ENCODE data around the gene SMIM44.

Gene SMIM44

DNA sequence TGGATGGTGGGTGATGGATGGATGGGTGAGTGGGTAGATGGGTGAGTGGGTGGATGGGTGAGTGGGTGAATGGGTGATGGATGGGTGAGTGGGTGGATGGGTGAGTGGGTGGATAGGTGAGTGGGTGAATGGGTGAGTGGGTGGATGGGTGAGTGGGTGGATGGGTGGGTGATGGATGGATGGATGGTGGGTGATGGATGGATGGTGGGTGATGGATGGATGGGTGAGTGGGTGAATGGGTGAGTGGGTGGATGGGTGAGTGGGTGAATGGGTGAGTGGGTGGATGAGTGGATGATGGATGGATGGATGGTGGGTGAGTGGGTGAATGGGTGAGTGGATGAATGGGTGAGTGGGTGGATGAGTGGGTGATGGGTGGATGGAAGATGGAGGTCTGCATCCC is 5.7 kb downstream of the SMIM44 start:
- DNase-seq (ENCODE audit: low spot score) = no peak

DNA sequence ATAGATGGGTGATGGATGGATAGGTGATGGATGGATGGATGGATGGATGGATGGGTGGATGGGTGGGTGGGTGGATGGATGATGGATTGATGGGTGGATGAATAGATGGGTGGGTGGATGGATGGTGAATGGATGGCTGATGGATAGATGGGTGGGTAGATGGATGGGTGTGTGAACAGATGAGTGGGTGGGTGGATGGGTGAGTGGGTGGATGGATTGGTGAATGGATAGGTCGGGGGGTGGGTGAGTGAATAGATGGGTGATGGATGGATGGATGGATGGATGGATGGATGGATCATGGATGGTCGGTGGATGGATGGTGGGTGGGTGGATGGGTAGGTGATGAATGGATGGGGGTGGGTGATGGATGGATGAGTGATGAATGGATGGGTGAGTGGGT is 6.4 kb downstream of the SMIM44 start:
- no peak for DNase-seq (ENCODE audit: low spot score)

DNA sequence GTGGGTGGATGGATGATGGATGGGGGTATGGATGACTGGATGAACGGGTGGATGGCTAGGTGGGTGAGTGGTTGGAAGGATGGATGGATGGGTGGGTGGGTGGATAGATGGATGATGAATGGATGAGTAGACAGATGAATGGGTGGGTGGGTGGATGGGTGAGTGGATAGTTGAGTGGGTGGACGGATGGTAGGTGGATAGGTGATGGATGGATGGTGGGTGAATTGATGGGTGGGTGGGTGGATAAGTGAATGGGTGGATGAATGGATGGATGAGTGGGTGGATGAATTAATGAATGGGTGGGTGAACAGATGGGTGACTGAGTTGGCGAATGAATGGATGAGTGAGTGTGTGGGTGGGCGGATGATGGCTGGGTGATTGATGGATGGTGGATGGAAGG is 7.8 kb downstream of the SMIM44 start:
- DNase-seq (ENCODE audit: low spot score) = no peak

DNA sequence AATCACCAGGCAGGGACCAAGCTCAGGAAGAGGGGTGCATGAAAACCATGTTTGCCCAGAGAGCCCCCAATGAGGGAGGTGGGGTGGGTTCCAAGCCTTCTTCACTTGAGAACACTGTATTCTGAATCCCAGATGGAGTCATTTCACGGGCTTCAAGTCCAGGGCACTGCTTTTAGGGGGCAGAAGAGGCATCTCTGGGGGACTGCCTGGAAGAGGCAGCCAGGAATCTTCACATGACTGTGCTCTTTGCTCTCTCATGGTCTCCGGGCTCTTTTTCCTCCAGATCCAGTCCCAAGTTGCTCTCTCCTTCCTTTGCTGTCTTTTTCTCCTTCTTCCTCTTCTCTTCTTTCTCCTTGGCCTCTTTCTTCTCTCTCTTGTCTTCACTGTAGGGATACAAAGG is 8.6 kb downstream of the SMIM44 start:
- DNase-seq (ENCODE audit: low spot score) = no peak

DNA sequence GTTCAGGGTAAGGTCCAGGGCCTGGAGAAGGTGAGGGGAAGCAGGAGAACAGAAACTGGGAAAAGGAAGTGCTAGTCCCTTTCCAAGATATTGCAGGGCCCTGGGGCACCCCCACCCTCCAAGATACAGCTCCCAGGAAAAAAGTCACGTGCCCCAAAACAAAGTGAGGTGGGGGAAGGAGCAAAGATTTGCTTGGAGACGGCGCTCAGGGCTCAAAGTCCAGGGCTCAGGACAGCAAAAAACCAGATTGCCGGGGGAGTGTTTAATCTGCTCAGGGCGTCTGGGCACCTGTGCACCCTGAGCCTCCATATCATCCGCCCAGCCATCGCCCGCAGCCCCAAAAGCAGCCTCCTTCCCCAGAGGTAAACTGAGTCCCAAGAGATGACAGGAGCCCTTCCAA is 9.2 kb downstream of the SMIM44 start:
- no peak for DNase-seq (ENCODE audit: low spot score)

DNA sequence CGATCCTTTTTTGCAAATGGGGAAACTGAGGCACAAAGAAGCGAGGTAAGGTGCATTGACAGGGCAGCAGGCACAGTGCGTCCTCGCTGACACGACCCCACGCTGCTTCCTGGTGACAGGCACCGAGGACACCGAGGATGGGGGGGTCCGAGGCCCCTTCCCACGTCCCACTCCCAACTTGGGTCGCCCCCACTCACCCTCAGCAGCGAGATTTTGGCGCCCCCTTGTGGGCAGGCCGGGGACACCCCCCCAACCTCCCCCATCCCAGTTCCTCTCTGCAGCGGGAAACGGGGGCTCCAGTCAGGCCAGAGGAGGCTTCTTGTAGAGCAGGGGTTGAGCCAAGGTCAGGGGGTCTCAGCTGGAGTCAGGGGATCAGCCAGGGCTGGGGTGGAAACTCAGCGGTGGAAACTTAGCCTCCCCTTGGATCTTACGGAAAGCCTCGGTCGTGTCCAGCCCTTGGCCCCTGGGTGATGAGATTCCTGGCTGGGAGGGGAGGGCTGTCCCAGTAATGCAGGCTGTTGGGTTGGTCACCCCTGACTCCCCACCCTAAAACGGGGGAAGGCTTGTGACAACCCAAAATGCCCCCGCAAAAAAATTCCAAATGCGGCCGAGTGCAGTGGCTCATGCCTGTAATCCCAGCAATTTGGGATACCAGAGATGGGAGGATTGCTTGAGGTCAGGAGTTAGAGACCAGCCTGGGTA is 11.1 kb downstream of the SMIM44 start:
- peak; percentile 40 for DNase-seq (ENCODE audit: low spot score)

DNA sequence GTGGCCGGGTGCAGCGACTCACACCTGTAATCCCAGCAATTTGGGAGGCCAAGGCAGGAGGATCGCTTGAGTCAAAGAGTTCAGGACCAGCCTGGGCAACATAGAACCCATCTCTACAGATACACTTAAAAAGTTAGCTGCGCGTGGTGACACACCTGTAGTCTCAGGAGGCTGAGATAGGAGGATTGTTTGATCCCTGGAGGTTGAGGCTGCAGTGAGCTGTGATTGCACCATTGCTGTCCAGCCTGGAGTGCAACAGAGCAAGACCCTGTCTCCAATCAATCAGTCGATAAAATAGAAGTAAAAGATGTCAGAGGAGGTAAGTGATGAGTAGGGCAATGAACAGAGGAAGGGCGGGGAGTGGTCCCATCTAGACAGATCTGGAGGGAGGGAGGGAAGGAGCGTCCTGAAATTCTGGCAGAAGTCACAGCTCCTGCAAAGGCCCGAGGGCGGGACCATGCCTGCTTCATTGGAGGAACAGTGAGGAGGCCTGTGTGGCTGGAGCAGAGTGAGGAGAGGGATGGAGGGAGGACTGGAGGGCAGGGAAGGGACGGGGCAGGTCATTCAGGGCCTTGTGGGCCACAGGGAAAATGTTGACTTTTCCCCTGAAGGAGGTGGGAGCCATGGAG is 12.6 kb downstream of the SMIM44 start:
- no peak for DNase-seq (ENCODE audit: low spot score)

DNA sequence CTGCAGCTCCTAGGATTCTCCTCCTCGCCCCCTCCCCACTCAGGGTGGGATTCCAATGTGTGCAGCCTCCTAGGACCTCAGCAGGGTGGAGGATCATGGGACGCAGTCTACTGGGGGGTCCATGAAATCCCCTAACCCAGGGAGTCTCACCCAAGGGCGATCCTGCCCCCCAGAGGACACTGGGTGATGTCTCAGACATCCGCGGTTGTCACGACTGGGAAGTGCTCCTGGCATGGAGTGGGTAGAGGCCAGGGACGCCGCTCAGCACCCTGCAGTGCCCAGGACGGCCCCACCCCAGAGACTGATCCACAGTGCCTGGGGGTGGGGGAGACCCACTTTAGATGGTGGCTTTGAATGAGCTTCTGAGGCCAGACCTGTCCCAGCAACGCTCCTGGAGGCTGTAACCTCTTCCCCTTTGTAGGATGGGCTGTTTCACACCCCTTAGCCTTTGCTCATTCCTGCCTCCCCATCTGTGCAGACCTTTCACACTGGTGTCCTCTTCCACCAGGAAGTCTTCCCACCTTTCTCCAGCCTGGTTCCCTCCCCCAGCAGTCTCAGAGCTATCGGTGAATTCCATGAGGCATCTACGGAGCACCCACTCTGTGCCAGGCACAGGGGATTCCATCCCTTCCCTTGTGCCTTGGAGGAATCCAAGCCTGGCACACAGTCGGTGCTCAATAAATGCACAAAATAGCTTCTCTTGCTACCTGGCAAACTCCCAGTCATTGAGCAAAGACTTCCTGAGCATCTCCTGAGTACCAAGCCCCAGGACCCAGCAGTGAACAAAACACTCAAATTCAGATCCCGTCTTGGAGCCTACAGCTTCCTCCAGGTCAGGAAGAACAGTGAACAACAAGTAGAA is 13.4 kb downstream of the SMIM44 start:
- no peak for DNase-seq (ENCODE audit: low spot score)

DNA sequence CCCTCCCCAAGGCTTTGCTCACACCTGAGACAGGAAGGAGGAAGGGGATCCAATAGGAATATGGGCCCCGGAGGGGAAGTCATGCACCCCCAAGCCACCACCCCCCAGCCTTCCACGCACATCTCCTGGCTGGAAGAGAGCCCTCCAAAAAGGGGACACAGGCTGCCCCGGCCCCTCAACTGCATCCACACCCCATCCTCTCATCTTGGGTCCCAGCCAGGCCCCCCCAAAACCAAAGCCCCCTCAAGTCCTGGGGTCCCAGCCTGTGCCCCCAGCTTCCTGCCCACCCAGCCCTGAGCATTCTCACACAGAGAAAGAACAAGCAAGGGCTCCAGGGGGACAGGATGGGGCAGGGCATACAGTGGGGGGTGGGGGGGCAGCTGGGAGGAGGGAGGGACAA is 15.0 kb downstream of the SMIM44 start:
- no peak for DNase-seq (ENCODE audit: low spot score)

DNA sequence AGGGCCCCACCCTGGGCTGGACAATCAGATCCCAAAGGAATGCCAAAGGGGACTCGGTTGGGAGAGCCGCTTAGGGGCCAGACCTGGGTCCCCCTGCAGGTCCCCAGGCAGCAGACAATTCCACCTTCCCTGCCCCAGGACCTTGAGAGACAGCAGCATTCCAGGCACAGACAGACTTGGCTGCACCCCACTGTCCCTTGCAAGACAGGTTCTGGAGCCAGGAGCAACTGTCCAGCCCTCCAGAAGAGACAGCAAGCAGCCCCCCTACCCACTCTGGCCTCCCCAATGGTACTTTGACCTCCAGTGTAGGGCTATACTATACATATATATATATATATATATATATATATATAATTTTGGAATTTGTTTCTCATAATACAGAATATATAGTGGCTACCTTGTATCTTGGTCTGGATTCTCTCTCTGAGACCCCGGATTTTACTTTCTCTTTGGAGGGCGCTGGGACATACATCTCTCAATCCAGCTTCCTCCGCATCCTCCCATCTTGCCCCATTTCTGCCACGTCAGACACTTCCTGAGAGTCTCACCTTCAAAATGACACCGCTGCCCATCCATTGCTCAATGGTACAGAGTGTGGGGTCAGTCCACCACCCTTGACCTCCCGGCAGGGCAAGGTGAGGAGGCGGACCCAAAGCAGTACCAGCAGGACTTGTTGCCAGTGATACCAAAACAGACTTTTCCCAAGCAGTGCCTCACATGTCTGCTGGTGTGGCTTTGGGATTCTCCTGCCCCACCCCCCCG is 15.6 kb downstream of the SMIM44 start:
- no peak for DNase-seq (ENCODE audit: low spot score)

DNA sequence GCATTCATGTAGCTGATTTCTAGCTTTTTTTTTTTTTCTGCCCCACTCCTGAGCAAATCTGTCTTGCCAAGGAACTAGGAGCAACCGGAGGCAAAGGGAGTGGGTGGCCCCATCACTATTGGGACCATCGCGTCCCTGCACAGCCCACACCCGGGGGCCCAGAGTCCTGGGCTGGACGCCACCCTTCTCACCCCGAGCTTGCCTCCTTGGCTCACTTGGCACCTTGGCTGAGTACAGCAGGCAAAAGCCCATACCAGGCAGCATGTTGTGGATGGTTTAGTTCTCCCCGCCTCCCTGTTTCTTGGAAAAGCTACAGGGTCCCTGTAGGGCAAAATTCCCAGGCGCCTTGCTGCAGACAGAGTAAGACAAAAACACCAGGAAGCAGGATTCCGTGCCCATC is 16.6 kb downstream of the SMIM44 start:
- DNase-seq (ENCODE audit: low spot score) = no peak

DNA sequence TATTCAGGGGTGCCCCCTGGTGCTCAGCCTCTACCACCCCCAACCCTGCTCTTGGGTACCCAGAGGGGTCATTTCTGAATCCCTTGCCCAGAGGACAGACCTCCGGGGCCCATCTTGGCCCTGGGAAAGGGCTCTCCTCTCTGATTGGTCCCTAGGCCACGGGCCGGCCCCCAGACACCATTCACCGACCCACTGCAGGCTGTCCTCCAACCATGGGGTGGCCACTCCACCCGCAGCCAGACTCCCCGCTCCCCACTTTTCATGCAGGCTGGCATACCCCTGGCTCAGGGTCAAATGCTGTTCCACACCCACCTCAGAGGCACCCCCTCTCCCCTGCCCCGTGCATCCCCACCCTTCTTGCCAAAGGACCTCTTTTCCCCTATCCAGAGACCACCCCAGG is 17.7 kb downstream of the SMIM44 start:
- DNase-seq (ENCODE audit: low spot score) = no peak

DNA sequence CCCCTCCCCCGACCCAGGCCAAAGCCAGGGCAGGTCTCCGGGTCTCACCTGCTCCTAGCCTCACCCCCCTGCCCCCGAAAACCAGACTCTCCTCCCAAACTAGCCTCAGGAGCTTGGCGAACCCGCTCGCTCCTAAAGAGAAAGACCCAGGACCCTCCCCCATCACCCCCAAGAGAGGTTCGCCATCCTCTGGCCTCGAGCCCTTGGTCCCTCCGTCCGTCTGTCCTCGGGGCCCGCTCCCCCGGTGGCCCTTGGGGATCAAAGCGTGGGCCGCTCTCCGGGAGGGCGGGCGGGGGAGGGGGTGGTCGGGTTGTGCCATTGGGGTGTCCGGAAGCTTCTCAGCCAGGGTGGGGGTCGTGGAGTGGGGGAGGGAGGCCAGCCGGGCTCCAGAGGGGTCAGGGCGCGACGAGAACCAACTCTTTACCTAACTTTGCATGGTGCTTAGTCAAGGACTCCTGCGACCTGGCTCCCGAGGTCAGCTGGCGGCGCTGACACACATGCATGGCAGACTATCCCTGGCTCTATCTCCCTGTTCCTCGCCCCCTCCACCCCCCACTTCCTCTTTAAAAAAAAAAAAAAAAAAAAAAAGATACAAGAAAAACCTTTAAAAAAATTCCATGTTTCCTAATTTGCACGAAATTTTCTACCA is 18.5 kb downstream of the SMIM44 start:
- DNase-seq (ENCODE audit: low spot score) = no peak

DNA sequence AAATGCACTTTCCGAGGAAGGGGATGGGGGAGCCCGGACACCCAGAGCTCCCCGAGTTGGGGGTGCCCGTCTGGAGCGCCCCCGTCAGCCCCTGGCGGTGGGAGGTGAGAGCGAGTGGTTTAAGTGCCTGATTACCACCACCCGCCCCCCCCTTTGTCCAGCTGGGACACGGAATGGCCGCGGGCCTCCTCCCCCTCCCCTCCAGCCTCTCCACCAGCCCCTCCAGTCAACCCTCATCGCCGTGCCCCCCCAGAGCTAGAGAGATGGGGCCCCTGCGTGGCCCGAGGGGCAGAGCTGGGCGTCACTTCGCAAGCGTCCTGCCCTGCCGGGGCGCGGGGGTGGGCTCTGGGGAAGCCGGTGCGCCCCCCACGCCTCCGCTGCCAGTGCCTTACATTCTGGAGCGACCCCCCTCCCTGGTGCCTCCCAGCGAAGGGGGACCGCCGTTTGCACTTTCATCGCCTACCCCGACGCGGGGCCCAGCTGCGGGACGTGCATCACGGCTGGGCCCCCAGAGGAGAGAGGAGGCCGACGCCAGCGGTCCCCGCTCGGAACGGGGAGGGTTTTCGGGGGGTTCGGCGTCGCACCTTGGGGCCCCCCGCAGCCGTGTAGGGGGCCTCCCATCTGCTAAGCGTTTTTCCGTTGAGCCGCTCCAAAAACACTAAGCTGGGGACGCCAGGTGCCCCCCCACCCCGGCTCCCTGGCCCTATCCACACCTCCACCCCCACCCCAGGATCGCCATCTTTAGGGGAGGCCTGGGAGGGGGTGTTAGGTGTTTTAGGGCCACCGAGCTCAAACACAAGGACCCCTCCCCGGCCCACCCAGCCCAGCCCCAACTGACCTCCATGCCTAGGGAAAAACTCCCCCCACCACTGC is 19.3 kb downstream of the SMIM44 start:
- DNase-seq (ENCODE audit: low spot score) = no peak

DNA sequence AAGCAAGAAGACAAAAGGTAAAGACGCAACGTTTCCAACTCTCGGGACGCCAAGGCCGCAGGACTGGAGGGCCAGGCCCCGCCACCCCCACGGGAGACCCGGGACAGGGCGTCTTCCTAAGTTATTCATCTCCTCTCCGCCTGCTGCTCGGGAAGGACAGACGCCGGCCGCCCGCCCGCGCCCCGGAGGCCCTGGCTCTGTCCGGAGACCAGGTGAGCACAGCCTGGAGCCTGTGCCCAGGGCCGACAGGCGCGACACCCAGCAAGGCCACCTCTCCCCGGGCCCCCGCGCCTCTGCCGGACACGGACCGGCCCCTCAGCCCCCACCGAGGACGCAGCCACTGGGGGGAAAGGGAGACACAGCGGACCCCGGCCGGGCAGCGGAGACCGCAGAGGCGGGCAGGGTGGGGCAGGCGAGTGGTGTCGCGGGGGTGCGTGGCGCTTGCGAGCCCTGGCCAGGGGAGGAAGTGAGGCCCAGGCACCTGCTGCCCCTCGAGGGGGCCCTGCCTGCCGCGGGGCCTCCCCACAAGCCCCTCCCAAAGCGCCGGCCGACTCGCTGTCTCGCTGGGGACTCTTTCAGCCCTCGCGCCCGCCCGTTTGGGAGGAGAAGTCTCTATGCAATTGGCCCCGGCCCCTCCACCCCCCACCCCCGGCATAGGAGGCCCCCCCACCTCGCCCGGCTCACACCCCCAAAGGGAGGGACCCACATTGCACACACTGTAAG is 20.1 kb downstream of the SMIM44 start:
- DNase-seq (ENCODE audit: low spot score) = no peak

DNA sequence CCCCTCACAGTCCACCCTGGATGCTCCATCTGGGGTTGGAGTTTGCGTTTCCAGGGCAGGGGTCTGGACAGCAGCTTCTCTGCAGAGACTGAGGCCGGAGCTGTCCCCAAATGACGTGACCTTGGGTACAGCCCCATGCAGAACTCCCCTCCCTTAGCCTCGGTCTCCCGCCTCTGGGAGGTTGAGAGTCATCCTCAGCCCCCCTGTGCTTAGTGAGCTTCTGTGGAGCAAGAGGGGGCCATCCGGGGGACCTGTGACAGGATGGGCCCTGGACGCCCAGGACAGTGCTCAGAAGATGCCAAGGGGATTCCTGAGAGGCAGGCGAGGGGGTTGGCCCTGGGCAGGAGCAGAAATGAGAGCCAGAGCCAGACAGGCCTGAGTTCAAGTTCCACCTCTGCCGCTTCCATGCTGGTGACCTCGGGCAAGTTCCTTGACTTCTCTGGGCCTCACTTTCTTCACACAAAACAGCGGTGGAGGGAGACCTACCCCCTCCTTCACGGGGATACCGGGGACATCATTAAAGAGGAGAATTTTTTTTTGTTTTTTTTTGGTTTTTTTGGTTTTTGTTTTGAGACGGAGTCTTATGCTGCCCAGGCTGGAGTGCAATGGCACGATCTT is 23.2 kb downstream of the SMIM44 start:
- no peak for DNase-seq (ENCODE audit: low spot score)

DNA sequence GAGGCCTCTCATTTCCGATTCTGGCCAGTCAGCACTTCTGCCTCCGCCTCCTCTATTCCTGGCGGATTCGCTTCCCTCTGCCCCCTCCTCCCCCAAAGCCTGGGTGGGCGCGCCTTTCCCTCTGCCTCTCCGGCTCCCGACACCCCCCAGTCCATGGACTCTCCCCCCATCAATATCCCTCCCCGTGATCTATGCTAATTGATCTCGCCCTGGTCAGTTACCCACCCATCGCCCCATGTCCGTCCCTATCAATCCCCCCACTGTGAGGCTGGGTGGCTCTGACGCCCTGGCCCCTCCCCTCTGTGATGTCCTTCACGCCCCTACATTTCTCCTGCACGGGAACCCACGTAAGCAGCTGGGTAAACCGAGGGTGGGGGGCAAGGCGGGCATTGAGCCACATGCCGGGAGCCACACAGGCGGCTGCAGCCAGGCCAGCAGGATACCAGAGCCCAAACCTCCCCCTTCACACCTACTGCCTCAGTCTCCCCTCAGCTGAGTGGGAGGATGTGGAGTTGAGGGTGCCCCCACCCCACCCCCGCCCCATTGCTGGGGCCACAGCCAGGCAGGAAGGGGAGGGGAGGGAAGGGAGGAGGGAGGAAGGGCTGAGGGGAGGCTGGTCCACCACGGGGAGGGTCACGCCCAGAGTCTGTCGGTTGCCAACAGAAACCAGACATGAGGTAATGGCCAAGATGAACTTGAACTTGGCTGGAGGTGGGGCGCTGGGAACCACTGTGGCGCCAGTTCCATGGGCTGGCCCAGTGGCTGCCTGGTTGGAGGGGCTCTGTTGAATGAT is 24.0 kb downstream of the SMIM44 start:
- no peak for DNase-seq (ENCODE audit: low spot score)

DNA sequence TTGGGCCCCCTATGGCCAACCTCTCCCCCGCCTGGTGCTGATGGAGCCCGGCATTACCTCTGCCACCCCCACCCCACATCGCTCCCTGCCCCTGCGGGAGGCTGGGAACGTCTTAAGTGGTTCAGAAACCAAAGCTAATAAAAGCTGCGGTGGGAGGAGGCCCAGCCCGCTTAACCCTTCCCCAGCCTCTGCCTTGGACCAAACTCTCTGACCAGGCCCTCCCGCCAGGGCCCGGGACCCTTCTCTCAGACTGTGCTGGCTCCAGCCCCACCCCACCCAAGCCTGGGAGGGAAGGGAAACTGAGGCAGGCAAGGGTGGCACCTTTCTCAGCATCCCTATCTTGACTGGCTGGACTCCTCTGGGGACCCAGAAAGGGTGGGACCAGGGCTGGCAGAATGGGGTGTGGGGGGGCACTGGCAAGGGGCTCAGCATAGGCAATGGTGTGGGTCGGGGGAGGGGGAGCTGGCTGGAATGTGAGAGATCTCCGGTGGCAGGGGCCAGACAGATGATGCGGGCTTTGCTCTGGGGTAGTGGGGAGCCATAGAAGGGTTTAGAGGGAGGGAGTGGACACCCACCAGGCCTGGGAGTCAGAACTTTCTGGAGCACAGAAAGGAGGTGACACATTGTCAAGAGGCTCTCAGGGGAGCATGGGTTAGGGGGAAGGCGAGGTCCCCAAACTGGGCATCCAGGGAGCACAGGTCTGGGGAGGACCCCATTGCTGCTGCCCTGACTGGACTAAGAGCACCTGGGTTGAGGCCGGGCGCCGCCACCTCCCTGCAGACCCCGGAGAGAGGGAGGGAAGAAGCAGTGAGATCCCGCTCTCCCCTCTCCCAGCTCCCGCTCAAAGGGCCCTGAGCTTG is 24.8 kb downstream of the SMIM44 start:
- no peak for DNase-seq (ENCODE audit: low spot score)

Measured in hematopoietic multipotent progenitor cell treated with erythropoietin and hydrocortisone succinate and interleukin-3 and kit ligand, for 17 days (in vitro differentiated cells).